Ascending aorta (tissue), 2 donors: ENCODE data around the gene CNN2. TPM values are rescaled to one million over a fixed set of nuclear protein-coding genes. Genes with fewer than 3 reads are reported as not detected.

Experiments used
- DNase-seq, 2 donors: peaks; one replicate each; pipeline ENCODE4 v3.0.0-alpha.2; 2019; ENCODE audit warnings: low spot score in 2 of 2
- H3K27ac ChIP-seq, 2 donors: fragments of 200-600 bp; sonication (generic); one replicate each; pipeline ENCODE4 v1.5.1; 2016 to 2017; ENCODE audit warnings: mild to moderate bottlenecking in 1 of 2
- H3K27me3 ChIP-seq: fragments of 200-600 bp; sonication (generic); one replicate; pipeline ENCODE4 v1.5.1; 2017
- H3K36me3 ChIP-seq, 2 donors: fragments of 200-600 bp; sonication (generic); one replicate each; pipeline ENCODE4 v1.5.1; 2016
- H3K4me1 ChIP-seq, 2 donors: fragments of 200-600 bp; sonication (generic); one replicate each; pipeline ENCODE4 v1.5.1; 2016 to 2017; ENCODE audit warnings: mild to moderate bottlenecking in 1 of 2
- H3K4me3 ChIP-seq, 2 donors: fragments of 200-600 bp; sonication (generic); one replicate each; pipeline ENCODE4 v1.5.1; 2016 to 2017; ENCODE audit warnings: mild to moderate bottlenecking in 1 of 2
- H3K9me3 ChIP-seq, 2 donors: fragments of 200-600 bp; sonication (generic); one replicate each; pipeline ENCODE4 v1.5.1; 2016
- CTCF ChIP-seq, 3 experiments: fragments of 200-600 bp in 2 of 3; fragments of 450-650 bp in 1 of 3; sonication (generic) in 2 of 3; IDR thresholded peaks; one replicate each; pipeline ENCODE4 v1.5.1; 2016 to 2019; ENCODE audit warnings: antibody characterized with exemption in 3 of 3, mild to moderate bottlenecking in 1 of 3, moderate library complexity in 1 of 3
- intact Hi-C: fragments of 100-400 bp; cut with DNase I; formaldehyde crosslinking; loops from one replicate; pipeline ENCODE4 v1.15.1; 2023
- total RNA-seq: library from RNA; depleted of rRNA; stranded (reverse); fragments of >200 nt; gene quantifications from one replicate; pipeline ENCODE4 v1.1.0, GENCODE V29; 2016

Gene CNN2
- total RNA-seq, 1 donor from 2014 or later = 79.1 TPM

DNA sequence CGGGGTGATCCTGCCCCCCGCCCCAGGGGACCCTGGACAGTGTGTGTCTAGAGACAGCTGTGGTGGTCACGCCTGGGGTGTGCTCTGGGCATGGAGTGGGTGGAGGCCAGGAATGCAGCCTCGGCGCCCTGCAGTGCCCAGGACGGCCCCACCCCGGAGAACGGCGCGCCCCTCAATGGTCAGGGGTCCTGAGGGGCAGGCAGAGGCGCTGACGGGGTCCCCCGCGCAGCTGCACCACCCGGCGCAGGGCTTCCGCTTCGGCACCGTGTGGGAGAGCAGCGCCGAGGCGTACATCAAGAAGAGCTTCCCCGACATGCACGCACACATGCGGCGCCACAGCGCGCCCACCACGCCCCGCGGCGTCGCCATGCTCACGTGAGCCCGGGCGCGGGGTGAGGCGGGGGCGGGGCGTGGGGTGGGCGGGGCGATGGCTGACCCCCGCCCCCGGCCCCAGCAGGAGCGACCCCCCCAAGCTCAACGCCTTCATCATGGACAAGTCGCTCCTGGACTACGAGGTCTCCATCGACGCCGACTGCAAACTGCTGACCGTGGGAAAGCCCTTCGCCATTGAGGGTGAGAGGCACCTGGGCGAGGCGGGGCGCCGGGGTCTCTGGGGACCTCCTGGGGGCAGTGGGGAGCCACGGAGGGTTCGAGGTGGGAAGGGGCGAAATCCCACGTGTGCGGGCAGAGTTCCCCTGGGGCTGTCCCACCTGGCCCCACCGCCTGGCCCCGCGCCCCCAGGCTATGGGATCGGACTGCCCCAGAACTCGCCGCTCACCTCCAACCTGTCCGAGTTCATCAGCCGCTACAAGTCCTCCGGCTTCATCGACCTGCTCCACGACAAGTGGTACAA, 18.8 kb upstream of the CNN2 start:
- no peak for TF ChIP-seq CTCF (IDR thresholded peaks at IDR 0.05)
- no peak overlapping the region for H3K27ac ChIP-seq
- H3K4me1 ChIP-seq = no peaks in the 10 kb centered on the region
- no peak overlapping the region for H3K4me3 ChIP-seq
- no peaks in the 10 kb centered on the region for H3K9me3 ChIP-seq
- no peak for DNase-seq
- no peaks in the 10 kb centered on the region for H3K27me3 ChIP-seq
- intact Hi-C loops = no loop called here
- peaks cover 39 to 43% of the 10 kb centered on the region in 2 donors for H3K36me3 ChIP-seq

- H3K4me3 ChIP-seq = no peak overlapping the region
- peaks cover 48 to 51% of the 10 kb centered on the region in 2 donors for H3K36me3 ChIP-seq
- no peaks in the 10 kb centered on the region for H3K27me3 ChIP-seq
- H3K27ac ChIP-seq = no peak overlapping the region
- no peak for TF ChIP-seq CTCF (IDR thresholded peaks at IDR 0.05)
- no peak for DNase-seq
- no peaks in the 10 kb centered on the region for H3K9me3 ChIP-seq
- intact Hi-C loops = no loop called here
- no peaks in the 10 kb centered on the region for H3K4me1 ChIP-seq
Measured at GRCh38 chr19:1008268-1009040, 18.0 kb upstream of the CNN2 start.

- Histone ChIP-seq H3K27ac (no peak overlapping the region), H3K4me1 (no peaks in the 10 kb centered on the region), H3K4me3 (no peak overlapping the region), H3K36me3 (peaks cover 56 to 59% of the 10 kb centered on the region in 2 donors), H3K9me3 (no peaks in the 10 kb centered on the region), H3K27me3 (no peaks in the 10 kb centered on the region)
- TF ChIP-seq CTCF (IDR thresholded peaks at IDR 0.05) = no peak
- intact Hi-C loops = no loop called here
- DNase-seq = no peak
Measured at GRCh38 chr19:1009041-1009980, 17.1 kb upstream of the CNN2 start.

DNA sequence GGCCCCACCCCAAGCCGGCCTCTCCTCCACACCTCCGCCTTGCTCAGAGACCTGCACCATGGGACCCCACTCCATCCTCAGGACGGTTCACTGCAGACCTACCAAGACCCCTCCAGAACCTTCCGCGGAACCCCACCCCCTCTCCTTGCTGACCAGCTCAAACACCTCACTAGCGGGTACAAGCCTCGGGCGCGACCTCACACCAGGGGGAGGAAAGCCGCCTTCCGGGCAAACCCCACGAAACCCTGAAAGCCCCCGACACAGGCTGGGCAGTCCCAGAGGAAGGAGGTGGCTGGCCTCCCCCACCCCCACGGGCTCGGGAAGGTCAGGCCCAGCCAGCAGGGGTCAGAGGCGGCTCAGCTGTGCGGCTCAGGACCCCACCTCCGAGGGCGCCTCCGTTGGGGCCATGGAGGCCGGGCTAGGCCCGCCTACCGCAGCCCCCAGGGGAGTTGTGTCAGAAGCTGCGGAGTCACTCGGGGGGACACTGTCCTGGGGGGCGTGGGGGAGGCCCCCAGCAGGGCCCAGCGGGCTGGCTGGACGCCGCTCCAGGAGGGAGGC, 16.3 kb upstream of the CNN2 start:
- Histone ChIP-seq H3K36me3 (peaks cover 62 to 64% of the 10 kb centered on the region in 2 donors), H3K27me3 (no peaks in the 10 kb centered on the region), H3K4me1 (no peaks in the 10 kb centered on the region), H3K9me3 (no peaks in the 10 kb centered on the region), H3K27ac (no peak overlapping the region), H3K4me3 (no peak overlapping the region)
- no peak for DNase-seq
- TF ChIP-seq CTCF (IDR thresholded peaks at IDR 0.05) = no peak
- intact Hi-C loops = no loop called here
